H9 (cell line): ENCODE data around the gene SELL. TPM values are rescaled to one million over a fixed set of nuclear protein-coding genes. Genes with fewer than 3 reads are reported as not detected.
A peak's percentile ranks its signal among the peaks of the same experiment; 100 is the strongest.
"Not testable (repeated sequence)": the region's sequence is repeated elsewhere in the genome, so short reads cannot be mapped to it uniquely, and the experiment has no call there.

ENCODE experiments used
- DNase-seq: peaks from one replicate; pipeline ENCODE4 v3.0.0-alpha.2; 2017
- H2AFZ ChIP-seq: one replicate; pipeline ENCODE4 v1.6.1; 2013; ENCODE audit warnings: mild to moderate bottlenecking, low read length, control low read depth, moderate library complexity
- H2AK5ac ChIP-seq: 2 replicates; pipeline ENCODE4 v1.6.1; 2013; ENCODE audit warnings: low read length, control low read depth, mixed read lengths; ENCODE audit not compliant: insufficient read length
- H2BK120ac ChIP-seq: one replicate; pipeline ENCODE4 v1.6.1; 2013; ENCODE audit warnings: low read depth, mild to moderate bottlenecking, low read length, control low read depth, inconsistent platforms; ENCODE audit not compliant: poor library complexity, severe bottlenecking
- H2BK12ac ChIP-seq: 2 replicates; pipeline ENCODE4 v1.6.1; 2013; ENCODE audit warnings: low read length, control low read depth, mixed read lengths, low read depth; ENCODE audit not compliant: insufficient read length
- H2BK15ac ChIP-seq: 2 replicates; pipeline ENCODE4 v1.6.1; 2013; ENCODE audit warnings: low read depth, low read length, control low read depth
- H2BK20ac ChIP-seq: one replicate; pipeline ENCODE4 v1.6.1; 2013; ENCODE audit warnings: low read depth, mild to moderate bottlenecking, low read length, control low read depth, inconsistent platforms; ENCODE audit not compliant: poor library complexity, severe bottlenecking
- H2BK5ac ChIP-seq: 2 replicates; pipeline ENCODE4 v1.6.1; 2013; ENCODE audit warnings: low read length, control low read depth, mixed read lengths; ENCODE audit not compliant: insufficient read length
- H3K14ac ChIP-seq: 2 replicates; pipeline ENCODE4 v1.6.1; 2013; ENCODE audit warnings: low read length, control low read depth; ENCODE audit not compliant: insufficient read depth
- H3K18ac ChIP-seq: 2 replicates; pipeline ENCODE4 v1.6.1; 2013; ENCODE audit warnings: low read depth, mild to moderate bottlenecking, mixed read lengths, low read length, control low read depth; ENCODE audit not compliant: insufficient read length
- H3K23ac ChIP-seq: 2 replicates; pipeline ENCODE4 v1.6.1; 2013; ENCODE audit warnings: low read length, control low read depth, mixed read lengths, low read depth; ENCODE audit not compliant: insufficient read length
- H3K23me2 ChIP-seq: 2 replicates; pipeline ENCODE4 v1.6.1; 2013; ENCODE audit warnings: low read depth, mild to moderate bottlenecking, mixed read lengths, low read length, control low read depth; ENCODE audit not compliant: insufficient read length, poor library complexity, severe bottlenecking
- H3K27ac ChIP-seq: 2 replicates; pipeline ENCODE4 v1.5.1; 2013; ENCODE audit warnings: low read length, control low read depth, mixed read lengths, low read depth; ENCODE audit not compliant: insufficient read length
- H3K27me3 ChIP-seq: 2 replicates; pipeline ENCODE4 v1.6.1; 2013; ENCODE audit warnings: low read length, control low read depth, inconsistent platforms; ENCODE audit not compliant: insufficient read depth
- H3K4ac ChIP-seq: 2 replicates; pipeline ENCODE4 v1.6.1; 2013; ENCODE audit warnings: low read depth, mild to moderate bottlenecking, control low read depth, inconsistent platforms, low read length, moderate library complexity
- H3K4me1 ChIP-seq: 2 replicates; pipeline ENCODE4 v1.6.1; 2013; ENCODE audit warnings: low read length, control low read depth, inconsistent platforms; ENCODE audit not compliant: insufficient read depth
- H3K4me2 ChIP-seq: 2 replicates; pipeline ENCODE4 v1.6.1; 2013; ENCODE audit warnings: low read length, control low read depth, mixed read lengths; ENCODE audit not compliant: insufficient read length, insufficient read depth
- H3K56ac ChIP-seq: 2 replicates; pipeline ENCODE4 v1.6.1; 2013; ENCODE audit warnings: low read depth, mild to moderate bottlenecking, mixed read lengths, low read length, control low read depth; ENCODE audit not compliant: insufficient read length
- H3K79me1 ChIP-seq: 2 replicates; pipeline ENCODE4 v1.6.1; 2013; ENCODE audit warnings: low read depth, mild to moderate bottlenecking, moderate library complexity, low read length, control low read depth, inconsistent platforms; ENCODE audit not compliant: insufficient read depth, poor library complexity, severe bottlenecking
- H3K79me2 ChIP-seq: 2 replicates; pipeline ENCODE4 v1.6.1; 2013; ENCODE audit warnings: low read length, control low read depth, inconsistent platforms; ENCODE audit not compliant: insufficient read depth
- H3K9ac ChIP-seq: 2 replicates; pipeline ENCODE4 v1.6.1; 2013; ENCODE audit warnings: low read length, control low read depth, mixed read lengths; ENCODE audit not compliant: insufficient read length; ENCODE audit errors: extremely low read depth
- H3K9me3 ChIP-seq: one replicate; pipeline ENCODE4 v1.6.1; 2013; ENCODE audit warnings: low read depth, low read length, inconsistent platforms; ENCODE audit not compliant: control insufficient read depth
- H3T11ph ChIP-seq: one replicate; pipeline ENCODE4 v1.6.1; 2013; ENCODE audit warnings: mild to moderate bottlenecking, low read length, control low read depth, inconsistent platforms
- H4K20me1 ChIP-seq: one replicate; pipeline ENCODE4 v1.6.1; 2013; ENCODE audit not compliant: control insufficient read depth, insufficient read length, insufficient read depth
- H4K5ac ChIP-seq: 2 replicates; pipeline ENCODE4 v1.6.1; 2013; ENCODE audit warnings: low read depth, mild to moderate bottlenecking, mixed read lengths, low read length, control low read depth; ENCODE audit not compliant: insufficient read length
- H4K8ac ChIP-seq: replicated peaks from 2 replicates; pipeline ENCODE4 v1.6.1; 2013; ENCODE audit warnings: low read length, control low read depth, mixed read lengths, low read depth; ENCODE audit not compliant: insufficient read length
- H4K91ac ChIP-seq: 2 replicates; pipeline ENCODE4 v1.6.1; 2013; ENCODE audit warnings: low read depth, mild to moderate bottlenecking, moderate library complexity, mixed read lengths, low read length, control low read depth; ENCODE audit not compliant: insufficient read length
- H3K27ac Mint-ChIP-seq, 3 experiments: 2 replicates in 2 of 3; 3 replicates in 1 of 3; pipeline ENCODE4 v1.8.0; 2020 to 2021; ENCODE audit warnings: mixed read lengths in 3 of 3, mild to moderate bottlenecking in 1 of 3, moderate library complexity in 1 of 3
- H3K27me3 Mint-ChIP-seq: 2 replicates; pipeline ENCODE4 v1.8.0; 2021; ENCODE audit warnings: low read depth, mild to moderate bottlenecking, moderate library complexity, mixed read lengths
- H3K36me3 Mint-ChIP-seq, 3 experiments: 2 replicates in 2 of 3; 3 replicates in 1 of 3; pipeline ENCODE4 v1.8.0; 2020 to 2021; ENCODE audit warnings: low read depth in 3 of 3, mixed read lengths in 3 of 3; ENCODE audit not compliant: insufficient read depth in 1 of 3
- H3K4me1 Mint-ChIP-seq, 2 experiments: 2 replicates each; pipeline ENCODE4 v1.8.0; 2020; ENCODE audit warnings: mixed read lengths in 2 of 2
- H3K4me3 Mint-ChIP-seq, 2 experiments: 2 replicates in 1 of 2; 3 replicates in 1 of 2; pipeline ENCODE4 v1.8.0; 2020 to 2021; ENCODE audit warnings: mild to moderate bottlenecking in 2 of 2, mixed read lengths in 2 of 2, moderate library complexity in 1 of 2
- H3K9me3 Mint-ChIP-seq, 2 experiments: 2 replicates in 1 of 2; 3 replicates in 1 of 2; pipeline ENCODE4 v1.8.0; 2020; ENCODE audit warnings: mild to moderate bottlenecking in 2 of 2, mixed read lengths in 2 of 2, moderate library complexity in 1 of 2
- WGBS: extraction: QIAGEN DNeasy Blood & Tissue Kit; methylation state at CpG from one replicate; pipeline ENCODE4 v1.1.7; 2013; ENCODE audit warnings: missing lambda C conversion rate, low lambda C conversion rate, mixed read lengths; ENCODE audit not compliant: insufficient read length; ENCODE audit errors: extremely low coverage; 5-methylcytosine and 5-hydroxymethylcytosine counted together
- total RNA-seq: library from RNA; stranded (reverse); gene quantifications from 2 replicates; pipeline ENCODE4 v1.2.1, GENCODE V29; 2021

The SELL gene
- total RNA-seq, 1 experiment from 2014 or later, result not detected

DNA sequence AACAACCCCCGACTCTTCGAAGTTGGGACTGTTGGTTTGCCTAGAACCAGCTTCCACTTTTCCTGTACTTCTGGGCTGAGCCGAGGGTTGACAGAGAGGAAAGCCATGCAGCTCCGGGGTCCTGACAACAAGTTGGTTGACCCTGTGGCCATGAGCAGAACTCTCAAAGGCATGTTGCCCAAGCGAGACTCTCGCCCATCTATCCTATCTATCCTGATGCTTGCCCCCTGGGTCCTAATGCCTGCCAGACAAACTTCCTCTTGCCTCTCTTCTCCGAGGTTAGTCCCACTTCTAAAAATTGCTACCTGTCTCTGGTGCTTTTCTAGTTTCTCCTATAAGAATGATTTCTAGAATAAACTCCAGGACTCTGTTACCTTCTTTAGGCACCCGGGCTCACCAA is 48.7 kb downstream of the SELL start:
- H4K20me1 ChIP-seq, H3K9me3 ChIP-seq, H4K5ac ChIP-seq, H3K23ac ChIP-seq, H2BK15ac ChIP-seq, H2BK20ac ChIP-seq, H3T11ph ChIP-seq, H3K9ac ChIP-seq, H3K4ac ChIP-seq, H3K9me3 Mint-ChIP-seq, H3K79me1 ChIP-seq, H3K36me3 Mint-ChIP-seq, H2BK120ac ChIP-seq, H4K8ac ChIP-seq, H2BK12ac ChIP-seq, H4K91ac ChIP-seq, H3K27me3 ChIP-seq, H2AFZ ChIP-seq, H3K27ac Mint-ChIP-seq, H3K79me2 ChIP-seq, H3K56ac ChIP-seq, H3K27ac ChIP-seq, H3K14ac ChIP-seq, H2AK5ac ChIP-seq, H2BK5ac ChIP-seq, H3K18ac ChIP-seq, H3K4me2 ChIP-seq, H3K4me1 ChIP-seq, H3K23me2 ChIP-seq, H3K4me3 Mint-ChIP-seq: not testable (repeated sequence)
- H3K4me1 Mint-ChIP-seq, result peaks cover 15 to 22% of the 10 kb centered on the region in 2 experiments
- H3K27me3 Mint-ChIP-seq, result peaks cover 45% of the 10 kb centered on the region
- WGBS, result no CpG with 5 or more reads among the region's 8 CpGs
- DNase-seq, result peak; percentile 54

DNA sequence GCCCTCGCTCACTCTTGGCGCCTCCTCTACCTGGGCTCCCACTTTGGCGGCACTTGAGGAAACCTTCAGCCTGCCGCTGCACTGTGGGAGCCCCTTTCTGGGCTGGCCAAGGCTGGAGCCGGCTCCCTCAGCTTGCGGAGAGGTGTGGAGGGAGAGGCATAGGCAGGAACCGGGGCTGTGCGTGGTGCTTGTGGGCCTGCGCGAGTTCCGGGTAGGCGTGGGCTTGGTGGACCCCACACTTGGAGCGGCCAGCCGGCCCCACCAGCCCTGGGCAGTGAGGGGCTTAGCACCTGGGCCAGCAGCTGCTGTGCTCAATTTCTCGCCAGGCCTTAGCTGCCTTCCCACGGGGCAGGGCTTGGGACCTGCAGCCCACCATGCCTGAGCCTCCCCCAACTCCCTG is 50.4 kb downstream of the SELL start:
- H2BK120ac ChIP-seq, H3K36me3 Mint-ChIP-seq, H3K9ac ChIP-seq, H3K14ac ChIP-seq, H3K4me2 ChIP-seq, H3K56ac ChIP-seq, H2BK5ac ChIP-seq, H3K18ac ChIP-seq, H3K27me3 ChIP-seq, H2AK5ac ChIP-seq, H2BK15ac ChIP-seq, H3K79me1 ChIP-seq, H3K23ac ChIP-seq, H4K20me1 ChIP-seq, H3K9me3 Mint-ChIP-seq, H3K4ac ChIP-seq, H2AFZ ChIP-seq, H2BK20ac ChIP-seq, H4K91ac ChIP-seq, H4K5ac ChIP-seq, H3K23me2 ChIP-seq, H3K27ac ChIP-seq, DNase-seq, H3K4me3 Mint-ChIP-seq, H3K79me2 ChIP-seq, H3K27ac Mint-ChIP-seq, H3T11ph ChIP-seq, H3K4me1 ChIP-seq, H2BK12ac ChIP-seq, H3K9me3 ChIP-seq, H4K8ac ChIP-seq: not testable (repeated sequence)
- H3K27me3 Mint-ChIP-seq, result peaks cover 55% of the 10 kb centered on the region
- H3K4me1 Mint-ChIP-seq, result peaks cover 18 to 27% of the 10 kb centered on the region in 2 experiments
- no CpG with 5 or more reads among the region's 16 CpGs for WGBS
